Large intestine (tissue), 3 donors: Measurements from ENCODE around the gene ICAM2. TPM values are rescaled to one million over a fixed set of nuclear protein-coding genes. Genes with fewer than 3 reads are reported as not detected.

Experiments used
- DNase-seq, 2 donors: peaks; one replicate each; pipeline versions ENCODE4 v3.0.0 to v3.0.0-alpha.2; 2013
- H3K27ac ChIP-seq: one replicate; pipeline ENCODE4 v1.5.1; 2013; ENCODE audit warnings: low read length
- H3K27me3 ChIP-seq: 2 replicates; pipeline ENCODE4 v1.6.1; 2013; ENCODE audit warnings: low read length; ENCODE audit not compliant: control insufficient read depth, insufficient read depth
- H3K36me3 ChIP-seq: 2 replicates; pipeline ENCODE4 v1.6.1; 2013; ENCODE audit warnings: low read length; ENCODE audit not compliant: control insufficient read depth, insufficient read depth
- H3K4me1 ChIP-seq: one replicate; pipeline ENCODE4 v1.6.1; 2013; ENCODE audit warnings: low read length; ENCODE audit not compliant: control insufficient read depth, insufficient read depth
- H3K4me3 ChIP-seq: one replicate; pipeline ENCODE4 v1.5.1; 2013; ENCODE audit warnings: low read length
- H3K9me3 ChIP-seq: one replicate; pipeline ENCODE4 v1.6.1; 2013; ENCODE audit warnings: mild to moderate bottlenecking, low read depth, low read length, moderate library complexity; ENCODE audit not compliant: control insufficient read depth
- WGBS: methylation state at CpG from one replicate; pipeline ENCODE4 v1.1.5; 2013; ENCODE audit warnings: low lambda C conversion rate; ENCODE audit not compliant: insufficient coverage; 5-methylcytosine and 5-hydroxymethylcytosine counted together
- polyA plus RNA-seq: library from polyadenylated mRNA; unstranded; fragments of 120-200 nt; gene quantifications from one replicate; pipeline ENCODE4 v1.2.1, GENCODE V29; 2013

Gene ICAM2
- polyA plus RNA-seq, 1 donor: 15.1 TPM

DNA sequence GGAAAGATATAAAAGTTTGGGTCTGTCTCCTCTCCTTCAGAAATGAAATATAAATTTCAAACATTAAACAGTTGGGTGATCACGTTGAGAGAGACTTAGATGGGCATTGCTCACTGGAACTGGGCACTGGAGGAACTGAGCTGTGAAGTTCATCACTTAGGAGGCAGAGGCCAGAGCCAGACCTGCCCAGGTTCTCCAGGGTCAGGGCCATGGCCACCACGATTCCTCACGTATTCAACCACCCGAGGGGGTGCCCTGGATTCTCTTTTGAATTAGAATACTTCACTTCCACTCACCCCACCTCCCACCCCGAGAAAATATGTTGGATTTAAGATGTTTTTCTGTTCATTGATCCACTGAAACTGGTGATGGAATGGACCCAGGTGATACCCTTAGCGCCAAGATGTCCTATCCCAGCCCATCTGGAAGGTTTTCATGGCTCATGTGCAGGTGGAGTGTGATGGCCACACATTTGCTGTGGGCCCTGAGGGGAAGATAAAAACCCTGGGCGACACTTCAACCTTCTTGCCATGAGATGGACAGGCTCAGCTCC, 16.1 kb downstream of the ICAM2 start:
- Histone ChIP-seq H3K4me1 (peaks cover 48% of the 10 kb centered on the region), H3K27me3 (no peaks in the 10 kb centered on the region), H3K36me3 (no peaks in the 10 kb centered on the region), H3K27ac (no peak overlapping the region), H3K4me3 (no peak overlapping the region), H3K9me3 (no peaks in the 10 kb centered on the region)
- no CpG with 5 or more reads among the region's 7 CpGs for WGBS
- no peak for DNase-seq

DNA sequence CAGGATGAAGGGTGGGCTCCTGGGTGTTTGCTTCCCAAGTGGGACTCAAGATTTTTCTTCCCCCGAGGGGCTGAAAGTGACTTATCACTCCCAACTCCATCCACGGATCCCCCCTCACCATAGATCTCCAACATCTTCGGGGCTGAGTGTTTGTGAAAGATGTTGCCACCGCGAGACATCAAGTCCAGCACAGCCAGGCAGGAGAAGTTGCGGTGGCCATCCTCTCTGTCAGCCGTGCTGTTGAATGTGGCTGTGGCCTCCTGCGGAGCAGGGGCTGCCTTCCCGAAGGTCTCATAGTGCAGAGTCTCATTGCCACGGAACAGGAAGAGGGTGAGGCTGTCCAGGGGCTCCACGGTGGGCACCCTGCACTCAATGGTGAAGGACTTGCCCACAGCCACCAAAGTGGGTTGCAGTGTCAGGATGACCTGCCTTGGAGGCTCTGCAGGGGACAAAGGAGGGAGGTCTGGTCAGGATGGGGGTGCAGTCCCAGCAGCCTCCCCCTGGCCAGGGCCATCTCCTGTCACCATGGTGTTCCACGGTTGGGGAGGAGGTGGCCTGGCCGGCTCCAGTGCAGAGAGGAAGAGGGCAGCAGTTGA, 16.8 kb downstream of the ICAM2 start:
- H3K27ac ChIP-seq: no peak overlapping the region
- no peak overlapping the region for H3K4me3 ChIP-seq
- H3K4me1 ChIP-seq: peaks cover 45% of the 10 kb centered on the region
- no peaks in the 10 kb centered on the region for H3K36me3 ChIP-seq
- H3K9me3 ChIP-seq: no peaks in the 10 kb centered on the region
- H3K27me3 ChIP-seq: no peaks in the 10 kb centered on the region
- WGBS: no CpG with 5 or more reads among the region's 13 CpGs
- no peak for DNase-seq

DNA sequence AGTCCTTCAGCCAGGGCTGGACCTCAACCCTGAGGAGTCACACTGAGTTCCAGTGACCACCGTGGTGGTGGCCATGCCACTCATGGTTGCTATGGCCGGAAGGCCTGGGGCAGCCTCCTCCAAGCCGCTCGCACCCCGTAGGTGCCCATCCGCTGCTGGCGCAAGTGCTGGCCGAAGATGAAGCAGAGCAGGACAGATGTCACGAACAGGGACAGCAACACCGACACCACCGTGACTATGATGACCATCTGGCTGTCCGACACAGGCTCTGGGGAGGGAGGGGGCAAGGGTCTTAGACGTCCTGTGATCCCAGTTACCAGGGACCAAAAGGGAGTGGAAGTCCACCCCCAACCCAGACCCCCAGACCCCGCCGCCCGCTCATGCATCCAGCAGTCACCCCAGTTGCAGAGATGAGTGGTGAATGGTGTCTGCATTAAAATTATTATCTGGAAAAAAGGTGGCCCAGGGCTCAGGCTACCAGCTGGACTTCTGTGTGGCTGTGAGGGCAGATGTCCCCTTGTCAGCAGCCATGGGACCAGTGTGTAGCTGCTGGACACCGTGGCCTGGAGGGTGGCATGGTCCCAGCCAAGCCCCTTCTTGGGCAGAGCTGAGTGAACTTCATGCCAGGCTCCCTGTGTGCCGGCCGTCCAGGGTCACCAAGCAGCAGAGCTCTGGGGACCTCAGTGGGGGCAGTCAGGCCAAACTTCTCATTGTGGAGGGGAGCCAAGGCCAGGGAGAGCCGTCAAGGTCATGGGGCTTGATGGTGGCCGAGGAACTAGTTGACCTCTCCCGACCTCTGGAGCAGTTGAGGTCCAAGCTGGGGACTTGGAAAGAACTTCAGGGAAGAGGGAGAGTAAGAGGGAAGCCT, 17.5 kb downstream of the ICAM2 start:
- no peak overlapping the region for H3K27ac ChIP-seq
- DNase-seq: no peak

DNA sequence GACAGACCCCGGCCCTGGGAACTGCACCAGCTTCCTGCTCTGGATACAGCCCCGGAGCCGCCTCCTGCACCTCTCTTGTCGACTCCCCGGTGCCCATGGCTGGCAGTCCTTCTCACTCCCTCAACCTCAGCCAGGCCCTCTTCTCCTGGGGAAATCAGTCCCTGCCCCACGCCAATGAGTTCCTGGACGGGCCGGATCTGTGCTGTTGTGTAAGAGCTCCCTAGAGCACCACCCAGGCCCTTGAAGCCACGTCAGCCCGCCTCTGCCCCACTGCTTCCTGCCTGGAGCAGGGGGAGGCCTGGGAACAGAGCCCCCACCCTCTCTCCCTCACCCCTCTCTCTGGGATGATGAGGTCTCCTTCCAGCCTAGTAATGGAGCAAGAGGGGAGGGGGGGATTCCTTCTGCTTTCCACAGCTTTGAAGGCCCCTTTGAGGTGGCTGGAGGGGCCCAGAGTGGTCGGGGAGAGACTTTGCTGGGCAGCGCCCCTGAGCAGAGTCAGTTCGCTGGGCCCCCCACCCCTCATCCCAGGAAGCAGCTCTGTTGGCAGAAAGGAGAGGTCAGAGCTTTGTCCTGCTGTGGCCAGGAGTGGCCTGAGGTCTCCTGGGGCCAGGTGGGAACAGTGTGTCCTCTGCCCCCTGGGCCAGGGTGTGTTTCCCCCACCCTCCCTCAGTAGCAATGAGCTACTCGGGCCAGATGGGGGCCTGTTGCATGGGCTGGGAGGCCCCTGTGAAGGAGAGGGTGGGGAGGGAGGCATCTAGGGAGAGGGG, 18.5 kb downstream of the ICAM2 start:
- no peaks in the 10 kb centered on the region for H3K9me3 ChIP-seq
- H3K27ac ChIP-seq: no peak overlapping the region
- peaks cover 11% of the 10 kb centered on the region for H3K27me3 ChIP-seq
- no peak overlapping the region for H3K4me3 ChIP-seq
- no peaks in the 10 kb centered on the region for H3K36me3 ChIP-seq
- DNase-seq: no peak
- peaks cover 35% of the 10 kb centered on the region for H3K4me1 ChIP-seq
- no CpG with 5 or more reads among the region's 14 CpGs for WGBS

More for the DNA sequence above, 17.5 kb downstream of the ICAM2 start:
- peaks cover 2% of the 10 kb centered on the region for H3K27me3 ChIP-seq
- peaks cover 42% of the 10 kb centered on the region for H3K4me1 ChIP-seq
- no peaks in the 10 kb centered on the region for H3K36me3 ChIP-seq
- no peaks in the 10 kb centered on the region for H3K9me3 ChIP-seq
- WGBS: no CpG with 5 or more reads among the region's 22 CpGs
- H3K4me3 ChIP-seq: no peak overlapping the region

DNA sequence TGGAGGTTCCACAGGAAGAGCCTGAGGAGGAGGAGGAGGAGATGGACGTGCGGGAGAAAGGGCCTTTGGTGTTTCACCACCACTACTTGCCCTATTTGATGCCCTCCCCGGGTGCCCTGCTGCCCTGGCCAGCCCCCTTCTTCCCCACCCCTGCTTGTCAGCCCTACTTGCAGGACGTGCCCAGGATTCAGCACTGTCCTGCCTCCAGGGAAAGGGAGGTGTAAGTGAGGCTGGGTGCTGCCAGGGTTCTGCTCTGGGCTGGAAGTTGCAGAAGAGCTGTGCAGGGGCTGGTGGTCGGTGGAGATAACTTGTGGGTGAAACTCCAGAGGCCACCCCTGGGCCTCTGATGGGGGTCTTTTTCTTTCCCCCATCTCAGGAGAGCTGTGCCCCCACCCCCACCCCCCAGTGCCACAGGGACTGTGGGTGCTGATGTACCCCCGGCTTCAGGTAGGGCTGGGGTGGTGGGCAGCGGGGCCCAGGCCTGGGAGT, 19.3 kb downstream of the ICAM2 start:
- Histone ChIP-seq H3K9me3 (no peaks in the 10 kb centered on the region), H3K27ac (no peak overlapping the region), H3K27me3 (peaks cover 15% of the 10 kb centered on the region), H3K4me1 (peaks cover 27% of the 10 kb centered on the region), H3K36me3 (no peaks in the 10 kb centered on the region), H3K4me3 (no peak overlapping the region)
- no CpG with 5 or more reads among the region's 7 CpGs for WGBS
- DNase-seq: no peak

DNA sequence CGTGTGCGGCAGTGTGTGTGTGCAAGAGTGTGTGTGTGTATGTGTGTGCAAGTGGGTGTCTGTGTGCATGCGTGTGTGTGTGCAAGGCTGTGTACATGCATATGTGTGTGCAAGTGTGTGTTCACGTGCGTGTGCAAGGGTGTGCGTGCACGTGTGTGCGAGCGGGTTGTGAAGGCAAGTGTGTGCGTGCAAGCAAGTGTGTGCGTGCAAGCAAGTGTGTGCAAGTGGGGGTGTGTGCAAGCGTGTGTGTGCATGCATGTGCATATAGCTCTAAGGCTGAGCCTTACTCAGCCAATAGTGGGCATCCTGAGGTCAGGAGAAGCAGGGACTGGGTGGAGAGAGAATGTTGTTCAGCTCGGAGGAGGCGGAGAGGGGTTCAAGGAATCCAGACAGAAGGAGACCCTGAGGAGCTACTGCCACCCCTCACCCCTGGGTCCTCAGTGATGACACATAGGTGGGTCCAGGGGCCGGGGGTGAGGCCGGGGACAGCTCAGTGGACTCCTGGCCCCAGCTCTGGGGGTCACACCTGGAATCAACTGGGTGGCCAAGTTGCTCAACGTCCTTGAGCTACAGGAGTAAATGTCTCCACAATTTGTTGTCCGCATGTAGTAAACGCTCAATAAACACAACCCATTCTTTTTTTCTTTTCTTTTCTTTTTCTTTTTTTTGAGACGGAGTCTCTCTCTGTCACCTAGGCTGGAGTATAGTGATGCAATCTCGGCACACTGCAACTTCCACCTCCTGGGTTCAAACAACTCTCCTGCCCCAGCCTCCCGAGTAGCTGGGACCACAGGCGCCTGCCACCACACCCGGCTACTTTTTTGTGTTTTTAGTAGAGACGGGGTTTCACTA, 20.5 kb downstream of the ICAM2 start:
- no peaks in the 10 kb centered on the region for H3K9me3 ChIP-seq
- no peak overlapping the region for H3K4me3 ChIP-seq
- H3K36me3 ChIP-seq: no peaks in the 10 kb centered on the region
- no peak overlapping the region for H3K27ac ChIP-seq
- H3K27me3 ChIP-seq: peaks cover 19% of the 10 kb centered on the region
- peaks cover 16% of the 10 kb centered on the region for H3K4me1 ChIP-seq
- no peak for DNase-seq
- 92% methylated on average over 2 of the region's 25 CpGs for WGBS

DNA sequence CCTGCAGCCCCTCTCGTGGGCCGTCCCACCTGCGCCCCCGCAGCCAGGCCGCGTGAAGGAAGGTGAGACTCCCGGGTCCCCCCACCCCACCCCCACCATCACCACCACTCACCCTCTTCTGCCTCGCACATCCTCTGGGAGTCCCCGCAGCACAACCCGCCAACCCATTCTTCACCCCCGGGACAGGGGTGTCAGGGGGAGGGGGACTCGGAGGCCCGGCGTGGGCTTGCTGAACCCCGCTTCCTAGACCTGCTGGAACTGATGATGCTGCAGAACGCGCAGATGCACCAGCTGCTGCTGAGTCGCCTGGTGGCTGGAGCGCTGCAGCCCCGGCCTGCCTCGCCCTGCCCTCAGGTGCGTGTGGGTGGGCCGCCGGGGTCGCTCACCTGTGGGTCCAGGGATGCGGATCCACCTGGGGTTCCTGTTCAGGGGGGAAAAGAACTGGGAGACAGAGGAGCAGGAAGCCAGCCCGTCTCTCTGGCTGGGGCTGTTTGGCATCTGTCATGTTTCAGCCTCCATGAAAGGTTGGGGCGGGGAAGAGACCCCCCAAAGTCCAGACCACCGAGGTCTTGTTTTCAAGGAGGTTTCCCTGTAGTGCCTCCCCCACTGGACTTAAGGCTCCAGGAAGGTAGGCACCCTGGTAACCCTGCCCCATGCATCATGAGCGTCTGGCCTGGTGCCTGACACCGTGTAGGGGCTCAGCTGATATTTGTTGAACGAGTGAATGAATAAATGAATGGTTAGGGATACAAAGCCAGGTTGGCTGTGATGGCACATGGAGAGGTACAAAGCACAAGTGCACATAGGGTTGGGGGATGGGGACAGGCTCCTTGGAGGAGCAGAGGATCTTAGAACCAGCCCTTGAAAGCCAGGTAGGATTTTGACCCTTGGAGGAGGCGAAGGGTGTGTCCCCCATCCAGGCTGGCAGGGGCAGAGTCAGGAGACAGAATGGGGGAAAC, 21.4 kb downstream of the ICAM2 start:
- Histone ChIP-seq H3K27ac (no peak overlapping the region), H3K9me3 (no peaks in the 10 kb centered on the region), H3K4me3 (peak overlapping the region; percentile 69), H3K4me1 (peaks cover 16% of the 10 kb centered on the region), H3K27me3 (peaks cover 19% of the 10 kb centered on the region), H3K36me3 (no peaks in the 10 kb centered on the region)
- no peak for DNase-seq
- no CpG with 5 or more reads among the region's 33 CpGs for WGBS

DNA sequence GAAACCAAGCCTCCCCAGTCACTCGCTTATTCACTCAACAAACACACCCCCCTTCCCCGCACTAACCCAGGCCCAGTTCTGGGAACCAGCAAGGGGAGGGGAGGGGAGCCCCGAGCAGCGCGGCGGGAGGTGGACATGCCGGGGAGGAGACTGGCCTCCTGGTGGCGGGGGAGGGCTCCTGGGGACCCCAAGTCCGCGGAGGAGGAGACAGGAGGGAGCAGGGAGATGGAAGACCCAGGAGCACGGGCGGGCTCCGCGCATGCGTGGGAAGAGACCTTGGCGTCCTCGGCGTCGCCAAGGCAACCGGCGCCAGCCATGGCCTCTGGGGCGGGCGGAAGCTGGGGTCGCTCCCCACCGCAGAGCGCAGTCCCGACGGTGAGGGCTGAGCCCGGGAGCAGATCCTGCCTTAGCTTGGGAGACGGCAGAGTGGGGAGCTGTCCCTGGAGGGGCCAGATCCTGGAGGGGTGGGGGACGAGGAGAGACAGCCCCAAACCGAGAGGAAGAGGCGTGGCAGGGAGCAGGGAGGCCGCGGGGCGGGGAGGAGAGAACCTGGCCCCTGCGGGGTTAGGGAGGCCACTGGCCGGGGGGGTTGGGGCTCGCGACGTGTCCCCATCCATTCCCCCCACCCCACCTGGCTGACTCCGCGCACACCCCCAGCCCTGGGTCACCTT, 22.2 kb downstream of the ICAM2 start, which contains the start of gene PRR29:
Gene PRR29, plus strand, starts transcription at position 302 of the 671 bp plus-strand sequence. Its CDS starts 14 bp downstream, at position 316.
- peak within 1 kb of the TSS; percentile 69 for H3K4me3 ChIP-seq
- no peaks in the 10 kb centered on the region for H3K36me3 ChIP-seq
- WGBS: no CpG with 5 or more reads among the region's 43 CpGs
- peaks cover 16% of the 10 kb centered on the region for H3K4me1 ChIP-seq
- H3K9me3 ChIP-seq: no peaks in the 10 kb centered on the region
- peaks cover 25% of the 10 kb centered on the region for H3K27me3 ChIP-seq
- DNase-seq: peak; percentile 67 to 78
- H3K27ac ChIP-seq: no peak within 1 kb of the TSS
